Ovary (tissue), 3 donors: ENCODE results near the gene ACTL10.

Experiments used
- EP300 ChIP-seq: sonication (generic); formaldehyde crosslinking; IDR thresholded peaks from one replicate; pipeline ENCODE4 v1.6.1; 2017; ENCODE audit warnings: antibody characterized with exemption
- POLR2A ChIP-seq: fragments of 450-650 bp; IDR thresholded peaks from one replicate; pipeline ENCODE4 v1.6.1; 2017; ENCODE audit warnings: antibody characterized with exemption, mild to moderate bottlenecking, moderate library complexity
- TF ChIP-seq, protein P1 (sequence below), 3 donors: fragments of 450-650 bp in 2 of 3; fragments of 200-600 bp in 1 of 3; IDR thresholded peaks; one replicate each; pipeline versions ENCODE4 v1.5.1 to v1.8.0; 2016 to 2022; ENCODE audit warnings: antibody characterized with exemption in 3 of 3, mild to moderate bottlenecking in 1 of 3
- donor health status: DM: no; HTN: no; CAD: no.

DNA sequence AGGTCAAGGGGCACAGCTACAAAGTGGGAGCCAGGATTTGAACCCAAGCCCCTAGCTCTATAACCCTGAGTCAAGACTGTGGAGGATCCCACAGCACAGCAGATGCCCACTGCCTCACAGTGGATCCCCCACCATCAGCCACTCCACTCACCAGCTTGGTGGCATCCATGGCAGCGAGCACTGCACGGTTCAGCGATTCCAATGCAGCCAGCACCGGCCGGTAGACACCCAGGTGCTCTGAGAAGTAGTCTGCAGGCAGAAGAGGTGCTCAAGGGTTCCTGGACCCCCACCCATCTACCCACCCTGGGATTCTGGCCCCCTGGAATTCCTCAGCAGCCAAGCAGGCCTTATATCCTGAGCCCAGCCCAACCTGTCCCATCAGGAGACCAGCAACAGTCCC is 2.5 kb downstream of the ACTL10 start:
- TF ChIP-seq POLR2A (no peak), EP300 (no peak)
- TF ChIP-seq, protein P1, sequence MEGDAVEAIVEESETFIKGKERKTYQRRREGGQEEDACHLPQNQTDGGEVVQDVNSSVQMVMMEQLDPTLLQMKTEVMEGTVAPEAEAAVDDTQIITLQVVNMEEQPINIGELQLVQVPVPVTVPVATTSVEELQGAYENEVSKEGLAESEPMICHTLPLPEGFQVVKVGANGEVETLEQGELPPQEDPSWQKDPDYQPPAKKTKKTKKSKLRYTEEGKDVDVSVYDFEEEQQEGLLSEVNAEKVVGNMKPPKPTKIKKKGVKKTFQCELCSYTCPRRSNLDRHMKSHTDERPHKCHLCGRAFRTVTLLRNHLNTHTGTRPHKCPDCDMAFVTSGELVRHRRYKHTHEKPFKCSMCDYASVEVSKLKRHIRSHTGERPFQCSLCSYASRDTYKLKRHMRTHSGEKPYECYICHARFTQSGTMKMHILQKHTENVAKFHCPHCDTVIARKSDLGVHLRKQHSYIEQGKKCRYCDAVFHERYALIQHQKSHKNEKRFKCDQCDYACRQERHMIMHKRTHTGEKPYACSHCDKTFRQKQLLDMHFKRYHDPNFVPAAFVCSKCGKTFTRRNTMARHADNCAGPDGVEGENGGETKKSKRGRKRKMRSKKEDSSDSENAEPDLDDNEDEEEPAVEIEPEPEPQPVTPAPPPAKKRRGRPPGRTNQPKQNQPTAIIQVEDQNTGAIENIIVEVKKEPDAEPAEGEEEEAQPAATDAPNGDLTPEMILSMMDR (IDR thresholded peaks at IDR 0.05), result no peak
